Activated effector memory CD4-positive, alpha-beta T cell treated with Interleukin-2 at 50 U/mL for 16 hours (primary cell): Measurements from ENCODE around the gene ZNF548.
"Not testable (repeated sequence)": the region's sequence is repeated elsewhere in the genome, so short reads cannot be mapped to it uniquely, and the experiment has no call there.

Experiments used
- DNase-seq: peaks from one replicate; pipeline ENCODE4 v3.0.0-alpha.2; 2020

The ZNF548 gene

DNA sequence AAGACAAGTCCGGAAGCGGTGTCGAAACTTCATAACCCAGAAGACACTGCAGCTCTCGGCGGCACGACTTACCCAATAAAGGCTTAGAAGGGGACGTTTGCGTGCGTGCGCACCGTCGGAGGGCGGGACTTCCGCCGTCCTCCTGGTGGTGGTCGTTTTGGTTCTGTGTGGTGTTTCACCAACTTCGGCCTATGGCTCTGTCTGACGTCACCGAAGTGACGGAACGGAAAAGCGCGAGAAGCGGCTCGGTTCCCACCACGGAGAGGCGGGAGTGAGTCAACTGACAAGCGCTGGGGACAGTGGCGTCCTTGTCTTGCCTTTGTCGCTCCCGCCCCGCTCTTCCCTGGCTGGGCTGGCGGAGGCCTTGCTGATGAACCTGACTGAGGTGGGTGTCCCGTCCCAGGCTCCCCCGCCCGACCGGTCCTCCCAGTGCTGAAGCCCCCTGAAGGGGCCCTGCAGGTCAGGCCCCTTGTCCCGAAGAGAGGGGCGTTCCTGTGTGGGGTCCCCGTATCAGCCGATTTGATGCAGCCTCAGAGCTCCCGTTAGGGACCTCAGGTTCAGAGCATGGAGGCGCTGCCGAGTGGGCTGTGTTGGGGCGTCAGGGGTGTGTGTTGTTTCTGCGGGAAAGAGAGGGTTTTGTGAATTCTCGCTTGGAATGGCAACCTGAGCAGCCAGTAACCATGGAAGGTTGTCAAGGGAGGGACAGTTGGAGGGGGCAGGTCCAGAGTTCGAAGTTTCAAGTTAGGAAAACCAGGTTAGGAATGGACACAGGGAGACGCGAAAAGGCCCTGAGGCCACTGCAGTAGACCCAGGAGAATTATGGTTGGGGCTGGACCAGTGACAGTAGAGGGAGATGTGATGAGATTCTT is at the start of gene ZNF548:
ZNF548 (plus strand) TSS at position 125 of the 869 bp plus-strand sequence; CDS start at position 371, 246 bp downstream.
- DNase-seq: peak; percentile 91

- DNase-seq: no peak
These were observed 47.1 kb upstream of the ZNF548 start for GRCh38 chr19:57342582-57342981.

DNA sequence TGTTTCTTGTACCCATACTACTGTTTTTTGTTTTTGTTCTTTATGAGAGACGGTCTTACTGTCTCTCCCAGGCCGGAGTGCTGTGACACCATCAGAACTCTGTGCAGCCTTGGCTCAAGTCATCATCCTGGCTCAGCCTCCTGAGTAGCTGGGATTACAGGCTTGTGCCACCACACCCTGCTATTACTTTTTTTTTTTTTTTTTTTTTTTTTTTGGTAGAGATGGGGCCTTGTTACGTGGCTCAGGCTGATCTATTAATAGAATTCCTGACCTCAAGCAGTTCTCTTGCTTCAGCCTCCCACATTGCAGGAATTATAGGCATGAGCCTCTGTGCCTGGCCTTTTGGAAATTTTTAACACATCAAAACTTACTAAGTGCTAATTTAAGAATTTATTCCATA is 41.5 kb upstream of the ZNF548 start:
- no peak for DNase-seq

DNA sequence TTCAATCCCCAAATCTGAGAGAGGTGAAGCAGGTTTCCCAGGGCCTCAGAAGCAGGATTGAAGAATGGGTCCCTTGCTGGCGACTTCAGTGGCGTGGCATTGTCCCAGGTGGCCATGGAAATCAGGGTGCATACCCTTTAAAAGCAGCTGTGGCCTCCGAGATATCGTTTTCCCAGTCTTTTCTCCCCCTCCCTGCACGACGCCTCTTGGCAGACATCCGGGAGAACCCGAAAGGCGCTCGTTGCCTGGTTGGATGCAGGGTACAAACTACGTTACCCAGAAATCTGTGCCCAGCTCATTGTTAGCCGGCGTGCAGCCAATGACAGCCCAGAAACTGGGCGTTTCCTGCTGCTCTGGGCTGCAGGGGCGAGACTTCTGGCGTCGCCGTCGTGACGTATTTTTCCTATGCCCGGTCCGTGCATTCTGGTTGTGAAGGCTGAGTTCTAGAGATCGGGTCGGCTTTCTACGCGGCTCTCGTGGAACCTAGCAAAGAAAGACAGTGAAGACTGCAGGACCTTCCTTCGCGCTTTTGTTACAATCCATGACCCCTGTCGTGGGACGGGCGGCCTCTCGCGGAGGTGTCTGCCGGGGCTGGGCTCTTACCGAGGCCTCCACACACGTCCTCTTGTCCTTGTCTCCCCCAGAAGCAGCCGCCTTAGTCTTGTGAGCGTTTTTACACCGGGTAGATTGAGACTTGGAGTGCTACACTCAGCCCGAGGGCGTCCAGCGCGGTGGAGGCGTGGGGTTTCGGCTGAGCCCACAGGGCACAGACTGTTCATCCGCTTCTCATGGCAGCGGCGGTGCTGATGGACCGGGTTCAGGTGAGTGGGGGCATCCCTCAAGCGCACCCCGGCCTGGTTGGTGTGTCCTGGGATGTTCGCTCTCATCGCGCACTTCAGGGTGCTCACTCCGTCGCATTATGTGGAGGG is 38.5 kb upstream of the ZNF548 start, which contains the start of gene ZNF304:
ZNF304 (plus strand) TSS at position 395 of the 929 bp plus-strand sequence; CDS start at position 789, 394 bp downstream.
- DNase-seq: peak; percentile 72

DNA sequence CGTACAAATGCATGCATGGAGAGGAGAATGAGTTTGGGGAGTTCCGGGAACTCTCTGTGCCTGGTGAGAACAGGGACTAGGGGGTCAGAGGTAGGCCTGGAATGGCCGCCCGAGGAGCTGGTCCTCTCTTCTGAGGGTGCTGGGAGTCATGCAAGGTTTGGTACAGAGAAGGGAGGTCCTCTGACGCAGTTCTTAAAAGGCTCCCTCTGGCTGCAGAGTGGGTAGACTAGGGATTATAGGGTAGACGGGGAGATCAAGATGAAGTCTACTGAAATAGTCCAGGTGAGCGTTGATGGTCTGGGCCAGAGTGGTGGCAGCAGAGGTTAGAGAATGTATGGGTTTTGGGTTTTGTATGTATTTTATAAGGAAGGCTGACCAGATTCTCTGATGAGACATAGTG is 37.8 kb upstream of the ZNF548 start:
- DNase-seq: no peak

DNA sequence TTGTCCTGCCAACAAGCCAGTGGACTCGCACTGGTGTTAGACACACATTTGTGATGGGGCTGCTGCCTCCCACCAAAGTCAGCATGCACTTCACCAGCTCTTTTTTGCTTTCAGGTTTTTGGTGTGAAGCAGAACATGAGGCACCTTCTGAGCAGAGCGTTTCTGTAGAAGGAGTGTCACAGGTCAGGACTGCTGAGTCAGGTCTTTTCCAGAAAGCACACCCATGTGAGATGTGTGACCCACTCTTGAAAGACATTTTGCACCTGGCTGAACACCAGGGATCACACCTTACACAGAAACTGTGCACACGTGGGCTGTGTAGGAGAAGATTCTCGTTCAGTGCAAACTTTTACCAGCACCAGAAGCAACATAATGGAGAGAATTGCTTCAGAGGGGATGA is 33.7 kb upstream of the ZNF548 start:
- DNase-seq: no peak

DNA sequence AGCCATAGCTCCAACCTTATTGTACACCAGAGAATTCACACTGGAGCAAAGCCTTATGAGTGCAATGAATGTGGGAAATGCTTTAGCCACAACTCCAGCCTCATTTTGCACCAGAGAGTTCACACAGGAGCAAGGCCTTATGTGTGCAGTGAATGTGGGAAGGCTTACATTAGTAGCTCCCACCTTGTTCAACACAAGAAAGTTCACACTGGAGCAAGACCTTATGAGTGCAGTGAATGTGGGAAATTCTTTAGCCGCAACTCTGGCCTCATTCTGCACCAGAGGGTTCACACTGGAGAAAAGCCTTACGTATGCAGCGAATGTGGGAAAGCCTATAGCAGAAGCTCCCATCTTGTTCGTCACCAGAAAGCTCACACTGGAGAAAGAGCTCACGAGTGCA is 32.2 kb upstream of the ZNF548 start:
- DNase-seq: no peak

DNA sequence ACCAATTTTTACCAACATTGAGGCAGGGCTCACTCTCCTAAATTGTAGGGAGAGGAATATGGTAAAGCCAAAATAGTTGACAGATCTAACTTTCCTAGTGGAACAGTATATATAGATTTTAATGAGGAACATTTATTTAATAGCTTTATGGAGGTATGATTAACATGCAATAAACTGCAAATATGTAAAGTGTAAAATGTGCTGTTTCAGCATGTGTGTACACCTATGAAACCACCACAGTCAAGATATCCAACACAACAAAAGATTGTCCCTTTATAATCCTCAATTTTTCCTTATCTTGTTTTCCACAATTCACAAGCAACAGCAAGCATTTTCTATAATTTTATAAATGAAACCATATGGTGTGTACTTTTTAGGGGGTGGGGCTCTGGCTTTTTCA is 30.4 kb upstream of the ZNF548 start:
- no peak for DNase-seq

GRCh38 chr19:57362419-57362818 is 27.2 kb upstream of the ZNF548 start:
- DNase-seq: no peak

DNA sequence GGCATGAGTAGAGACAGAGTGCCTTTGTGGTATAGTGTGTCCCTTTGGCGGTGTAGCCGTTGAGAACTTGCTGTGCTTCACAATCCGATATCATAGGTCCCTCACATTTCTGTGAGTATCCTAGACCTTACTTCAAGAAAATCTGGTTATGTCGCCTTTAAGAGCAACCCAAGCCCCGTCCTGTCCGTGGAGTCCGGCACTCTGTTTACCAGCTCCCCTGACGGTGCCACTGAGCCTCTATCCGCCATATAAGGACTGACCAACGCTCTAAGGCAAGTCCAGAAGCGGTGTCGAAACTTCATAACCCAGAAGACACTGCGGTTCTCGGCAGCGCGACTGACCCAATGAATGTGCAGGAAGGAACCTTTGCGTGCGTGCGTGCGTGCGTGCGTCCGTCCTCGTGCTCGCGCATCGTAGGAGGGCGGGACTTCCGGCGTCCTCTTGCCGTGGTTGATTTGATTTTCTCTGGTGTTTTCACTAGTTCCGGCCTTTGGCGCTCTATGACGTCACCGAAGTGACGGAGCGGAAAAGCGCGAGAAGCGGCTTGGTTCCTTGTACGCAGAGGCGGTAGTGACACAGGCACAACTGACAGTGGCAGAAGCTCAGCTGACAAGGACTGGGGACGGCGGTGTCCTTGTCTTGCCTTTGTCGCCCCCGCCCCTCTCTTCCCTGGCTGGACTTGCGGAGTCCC is 26.5 kb upstream of the ZNF548 start, which contains the start of the genes TRAPPC2B and ZNF547:
TRAPPC2B (plus strand) TSS at position 555 of the 691 bp plus-strand sequence. CDS start 1,283 bp downstream, outside the sequence.
ZNF547 (plus strand) TSS at position 555 of the 691 bp plus-strand sequence. CDS start 5,005 bp downstream, outside the sequence.
- peak; percentile 98 for DNase-seq

DNA sequence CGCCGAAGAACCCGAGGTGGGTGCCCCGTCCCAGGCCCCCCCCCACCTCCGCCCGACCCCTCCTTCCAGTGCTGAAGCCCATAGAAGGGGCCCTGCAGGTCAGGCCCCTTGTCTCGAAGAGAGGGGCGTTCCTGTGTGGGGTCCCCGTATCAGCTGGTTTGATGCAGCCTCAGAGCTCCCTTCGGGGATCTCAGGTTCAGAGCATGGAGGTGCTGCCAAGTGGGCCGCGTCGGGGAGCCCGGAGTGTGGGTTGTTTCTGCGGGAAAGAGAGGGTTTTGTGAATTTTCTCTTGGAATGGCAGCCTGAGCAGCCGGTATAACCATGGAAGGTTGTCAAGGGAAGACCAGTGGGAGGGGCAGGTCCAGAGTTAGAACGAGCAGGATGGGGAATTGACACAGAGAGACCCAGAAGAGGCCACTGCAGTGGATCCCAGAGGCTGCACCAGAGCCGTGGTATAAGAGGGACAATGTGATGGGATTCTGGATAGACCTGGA is 25.9 kb upstream of the ZNF548 start:
- no peak for DNase-seq

DNA sequence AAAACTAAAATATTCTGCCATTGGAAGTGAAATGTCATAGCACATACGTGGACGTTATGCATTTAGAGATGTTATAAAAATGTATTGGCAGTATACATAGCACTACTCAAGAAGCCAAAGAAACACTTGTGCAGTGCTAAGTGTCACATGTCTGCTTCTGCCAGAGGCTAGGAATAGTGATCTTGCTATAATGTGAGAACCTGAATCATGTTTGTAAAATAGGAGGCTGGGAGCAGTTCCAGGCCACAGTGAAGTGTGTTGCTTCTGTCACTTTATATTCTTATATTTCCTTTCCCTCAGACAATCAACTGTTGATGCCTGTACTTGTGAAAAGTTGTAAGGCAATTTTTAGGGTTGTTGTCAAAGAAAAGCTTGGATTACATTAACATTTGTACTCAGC is 22.9 kb upstream of the ZNF548 start:
- DNase-seq: no peak

GRCh38 chr19:57374179-57374578 is 15.5 kb upstream of the ZNF548 start:
- no peak for DNase-seq

DNA sequence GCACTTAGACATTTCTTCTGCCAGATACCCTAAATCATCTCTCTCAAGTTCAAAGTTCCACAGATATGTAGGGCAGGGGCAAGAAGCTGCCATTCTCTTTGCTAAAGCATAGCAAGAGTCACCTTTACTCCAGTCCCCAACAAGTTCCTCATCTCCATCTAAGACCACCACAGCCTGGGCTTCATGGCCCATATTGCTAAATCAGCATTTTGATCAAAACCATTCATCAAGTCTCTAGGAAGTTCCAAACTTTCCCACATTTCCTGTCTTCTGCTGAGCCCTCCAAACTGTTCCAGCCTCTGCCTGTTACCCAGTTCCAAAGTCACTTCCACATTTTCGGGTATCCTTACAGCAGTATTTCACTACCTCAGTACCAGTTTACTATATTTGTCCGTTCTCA is 15.0 kb upstream of the ZNF548 start:
- not testable (repeated sequence) for DNase-seq

GRCh38 chr19:57376151-57376550 is 13.5 kb upstream of the ZNF548 start:
- DNase-seq: no peak

DNA sequence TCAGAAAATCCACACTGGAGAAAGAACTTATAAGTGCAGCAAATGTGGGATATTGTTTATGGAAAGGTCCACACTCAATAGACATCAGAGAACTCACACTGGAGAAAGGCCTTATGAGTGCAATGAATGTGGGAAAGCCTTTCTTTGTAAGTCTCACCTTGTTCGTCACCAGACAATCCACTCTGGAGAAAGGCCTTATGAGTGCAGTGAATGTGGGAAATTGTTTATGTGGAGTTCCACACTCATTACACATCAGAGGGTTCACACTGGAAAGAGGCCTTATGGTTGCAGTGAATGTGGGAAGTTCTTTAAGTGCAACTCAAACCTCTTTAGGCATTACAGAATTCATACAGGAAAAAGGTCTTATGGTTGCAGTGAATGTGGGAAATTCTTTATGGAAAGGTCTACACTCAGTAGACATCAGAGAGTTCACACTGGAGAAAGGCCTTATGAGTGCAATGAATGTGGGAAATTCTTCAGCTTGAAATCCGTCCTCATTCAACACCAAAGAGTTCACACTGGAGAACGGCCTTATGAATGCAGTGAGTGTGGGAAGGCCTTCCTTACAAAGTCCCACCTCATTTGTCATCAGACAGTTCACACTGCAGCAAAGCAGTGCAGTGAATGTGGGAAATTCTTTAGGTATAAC is 12.0 kb upstream of the ZNF548 start:
- no peak for DNase-seq

DNA sequence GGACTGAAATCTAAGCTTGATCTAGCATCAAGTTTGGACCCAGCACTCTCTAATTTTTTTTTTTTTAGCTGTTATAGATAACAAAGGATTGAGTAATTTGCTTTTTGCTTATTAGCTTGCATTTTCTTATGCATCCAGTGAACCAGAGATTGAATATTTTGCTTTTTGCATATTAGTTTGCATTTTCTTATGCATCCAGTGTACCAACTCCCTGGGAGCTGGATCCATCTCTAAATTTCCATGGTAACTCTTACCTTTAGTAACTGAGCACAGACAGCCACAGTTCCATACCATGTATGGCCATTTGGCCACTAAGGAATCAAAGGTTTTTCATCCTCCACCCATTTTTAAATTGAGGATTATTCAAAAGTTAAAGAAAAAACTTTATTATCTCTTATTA is 8.7 kb upstream of the ZNF548 start:
- DNase-seq: no peak

- no peak for DNase-seq
These were observed 6.7 kb upstream of the ZNF548 start for GRCh38 chr19:57382806-57383488.

- DNase-seq: no peak
These were observed 392 bp upstream of the ZNF548 start for GRCh38 chr19:57389194-57389729.

DNA sequence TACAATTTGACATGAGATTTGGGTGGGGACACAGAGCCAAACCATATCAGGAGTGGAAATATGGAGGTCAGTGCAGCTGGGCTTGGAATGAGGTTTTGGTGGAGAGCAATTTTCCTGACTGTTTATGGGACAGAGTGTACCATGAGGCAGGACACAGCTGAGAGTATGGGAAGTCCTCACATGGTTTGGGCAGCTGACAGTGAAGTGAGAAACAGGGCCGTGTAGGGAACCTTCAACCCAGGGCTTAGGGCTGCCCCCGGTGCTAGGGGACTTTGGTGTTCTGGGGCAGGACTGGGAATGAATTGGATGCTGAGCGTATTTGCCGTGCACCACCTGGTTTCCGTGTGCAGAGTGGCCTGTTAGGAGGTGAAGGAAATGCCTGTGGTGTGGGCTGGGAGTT is 6.1 kb downstream of the ZNF548 start:
- DNase-seq: no peak

GRCh38 chr19:57398868-57399267 is 9.2 kb downstream of the ZNF548 start:
- DNase-seq: no peak
